Neural progenitor cell (in vitro differentiated cells): ENCODE data around the gene OR2Y1.
"Not testable (repeated sequence)": the region's sequence is repeated elsewhere in the genome, so short reads cannot be mapped to it uniquely, and the experiment has no call there.

Experiments used
- EZH2 ChIP-seq: fragments of 200-600 bp; sonication (generic); IDR thresholded peaks from 2 replicates; pipeline ENCODE4 v1.6.1; 2017; ENCODE audit warnings: antibody characterized with exemption, mild to moderate bottlenecking, moderate library complexity
- EZH2phosphoT487 ChIP-seq: fragments of 200-600 bp; sonication (generic); IDR thresholded peaks from 2 replicates; pipeline ENCODE4 v1.6.1; 2017; ENCODE audit warnings: antibody characterized with exemption
- TF ChIP-seq, protein P1 (sequence below): fragments of 200-600 bp; sonication (generic); IDR thresholded peaks from 2 replicates; pipeline ENCODE4 v1.5.1; 2017; ENCODE audit warnings: antibody characterized with exemption, mild to moderate bottlenecking

DNA sequence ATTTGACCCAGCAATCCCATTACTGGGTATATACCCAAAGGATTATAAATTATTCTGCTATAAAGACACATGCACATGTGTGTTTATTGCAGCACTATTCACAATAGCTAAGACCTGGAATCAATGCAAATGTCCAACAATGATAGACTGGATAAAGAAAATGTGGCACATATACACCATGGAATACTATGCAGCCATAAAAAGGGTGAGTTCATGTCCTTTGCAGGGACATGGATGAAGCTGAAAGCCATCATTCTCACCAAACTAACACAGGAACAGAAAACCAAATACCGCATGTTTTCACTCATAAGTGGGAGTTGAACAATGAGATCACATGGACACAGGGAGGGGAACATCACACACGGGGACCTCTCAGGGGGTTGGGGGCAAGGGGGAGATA, 36.5 kb downstream of the OR2Y1 start:
- TF ChIP-seq, protein P1, sequence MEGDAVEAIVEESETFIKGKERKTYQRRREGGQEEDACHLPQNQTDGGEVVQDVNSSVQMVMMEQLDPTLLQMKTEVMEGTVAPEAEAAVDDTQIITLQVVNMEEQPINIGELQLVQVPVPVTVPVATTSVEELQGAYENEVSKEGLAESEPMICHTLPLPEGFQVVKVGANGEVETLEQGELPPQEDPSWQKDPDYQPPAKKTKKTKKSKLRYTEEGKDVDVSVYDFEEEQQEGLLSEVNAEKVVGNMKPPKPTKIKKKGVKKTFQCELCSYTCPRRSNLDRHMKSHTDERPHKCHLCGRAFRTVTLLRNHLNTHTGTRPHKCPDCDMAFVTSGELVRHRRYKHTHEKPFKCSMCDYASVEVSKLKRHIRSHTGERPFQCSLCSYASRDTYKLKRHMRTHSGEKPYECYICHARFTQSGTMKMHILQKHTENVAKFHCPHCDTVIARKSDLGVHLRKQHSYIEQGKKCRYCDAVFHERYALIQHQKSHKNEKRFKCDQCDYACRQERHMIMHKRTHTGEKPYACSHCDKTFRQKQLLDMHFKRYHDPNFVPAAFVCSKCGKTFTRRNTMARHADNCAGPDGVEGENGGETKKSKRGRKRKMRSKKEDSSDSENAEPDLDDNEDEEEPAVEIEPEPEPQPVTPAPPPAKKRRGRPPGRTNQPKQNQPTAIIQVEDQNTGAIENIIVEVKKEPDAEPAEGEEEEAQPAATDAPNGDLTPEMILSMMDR, result not testable (repeated sequence)
- TF ChIP-seq EZH2phosphoT487, EZH2: not testable (repeated sequence)
